ENCODE measurements around the gene PLPP7. TPM values are rescaled to one million over a fixed set of nuclear protein-coding genes. Genes with fewer than 3 reads are reported as not detected.
"Not testable (repeated sequence)": the region's sequence is repeated elsewhere in the genome, so short reads cannot be mapped to it uniquely, and the experiment has no call there.

The PLPP7 gene
- total RNA-seq, 3 donors from 2014 or later, result not detected

DNA sequence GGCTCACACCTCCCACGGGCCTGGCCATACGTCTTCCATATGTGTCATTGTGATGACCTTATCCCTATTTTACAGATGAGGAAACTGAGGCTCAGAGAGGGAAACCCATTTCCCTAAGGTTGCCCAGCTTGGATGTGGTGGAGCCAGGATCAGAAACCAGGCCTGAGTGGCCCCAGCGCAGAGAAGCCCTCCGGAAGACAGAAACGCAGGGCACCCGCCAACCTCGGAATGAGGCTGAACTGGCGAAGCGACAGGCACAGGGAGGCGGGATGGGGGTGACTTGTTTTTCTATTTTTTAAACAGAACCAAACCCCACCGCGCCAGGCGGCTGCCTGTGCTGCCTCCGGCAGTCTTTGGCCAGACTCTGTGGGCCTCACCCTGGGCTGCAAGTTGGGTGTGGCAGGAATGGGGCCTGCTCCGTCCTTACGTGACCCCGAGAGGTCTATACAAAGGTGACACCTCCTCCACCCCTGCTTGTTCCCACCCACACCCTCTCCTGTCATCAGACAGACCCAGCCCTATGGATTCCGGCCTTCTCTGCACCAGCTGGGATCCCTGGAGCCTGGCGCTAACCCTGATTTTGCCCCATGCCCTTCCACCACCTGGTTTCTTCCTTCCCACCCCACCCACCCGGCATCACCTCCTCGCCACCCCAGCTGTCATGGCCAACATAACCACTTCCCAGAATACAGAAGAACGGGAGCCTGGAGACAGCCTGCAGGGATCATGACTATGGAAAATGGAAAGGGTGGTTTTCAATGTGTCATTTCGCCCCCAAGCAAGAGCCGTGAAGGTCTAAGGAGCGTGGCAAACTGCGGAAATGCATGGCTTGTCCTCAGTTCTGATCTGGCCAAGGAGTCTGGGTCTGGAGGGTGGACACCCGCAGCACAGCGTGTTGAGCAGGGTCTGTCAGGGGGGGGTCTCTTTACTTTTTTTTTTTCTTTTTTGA, 23.6 kb downstream of the PLPP7 start:
- Mint-ChIP-seq H3K4me1 (ENCODE audit: low read depth) (peaks cover 11% of the 10 kb centered on the region), H3K9me3 (no peaks in the 10 kb centered on the region), H3K27me3 (ENCODE audit: low read depth) (peaks cover 3% of the 10 kb centered on the region), H3K36me3 (ENCODE audit: insufficient read depth) (no peaks in the 10 kb centered on the region), H3K4me3 (no peak overlapping the region)
- ATAC-seq (no peak), DNase-seq (no peak)

DNA sequence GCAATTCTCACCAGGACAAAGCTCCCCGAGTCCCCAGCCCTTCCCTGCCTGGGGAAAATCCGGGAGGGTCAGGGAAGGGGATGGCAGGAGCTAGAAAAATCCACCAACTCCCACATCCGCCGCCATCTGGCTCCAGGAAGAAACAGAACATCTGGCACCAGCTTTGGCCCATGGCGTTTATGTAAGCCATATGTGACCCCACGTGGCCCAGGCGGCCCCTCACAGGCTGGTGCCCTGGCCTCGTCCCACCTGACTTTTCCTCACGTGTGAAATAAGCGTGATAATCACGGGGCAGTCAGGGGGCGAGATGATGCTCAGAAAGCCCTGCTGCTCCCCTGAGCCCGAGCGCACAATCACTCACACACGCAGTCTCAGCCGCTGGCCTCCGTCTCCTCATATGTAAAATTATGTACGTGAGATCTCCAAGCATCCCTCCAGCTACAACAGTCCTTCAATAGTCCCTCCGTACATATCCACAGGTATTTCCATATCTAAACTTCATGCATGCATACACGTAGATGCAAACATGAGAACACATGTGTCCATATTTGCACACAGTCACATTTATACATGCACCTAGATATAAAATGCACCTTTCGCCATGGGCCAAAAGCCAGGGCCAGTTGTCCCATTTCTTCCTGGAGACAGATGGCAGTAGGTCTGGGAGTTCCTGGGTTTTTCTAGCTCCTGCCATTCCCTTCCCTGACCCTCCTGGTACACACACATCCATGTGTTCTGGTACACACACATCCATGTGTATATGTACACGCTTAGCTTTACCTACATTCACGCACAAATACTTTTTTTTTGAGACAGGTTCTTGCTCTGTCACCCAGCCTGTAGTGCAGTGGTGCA, 28.9 kb downstream of the PLPP7 start:
- Mint-ChIP-seq H3K9me3 (no peaks in the 10 kb centered on the region), H3K27me3 (ENCODE audit: low read depth) (peaks cover 3% of the 10 kb centered on the region), H3K4me1 (ENCODE audit: low read depth) (no peaks in the 10 kb centered on the region), H3K36me3 (ENCODE audit: insufficient read depth) (no peaks in the 10 kb centered on the region), H3K4me3 (no peak overlapping the region)
- no peak for DNase-seq
- no peak for ATAC-seq

DNA sequence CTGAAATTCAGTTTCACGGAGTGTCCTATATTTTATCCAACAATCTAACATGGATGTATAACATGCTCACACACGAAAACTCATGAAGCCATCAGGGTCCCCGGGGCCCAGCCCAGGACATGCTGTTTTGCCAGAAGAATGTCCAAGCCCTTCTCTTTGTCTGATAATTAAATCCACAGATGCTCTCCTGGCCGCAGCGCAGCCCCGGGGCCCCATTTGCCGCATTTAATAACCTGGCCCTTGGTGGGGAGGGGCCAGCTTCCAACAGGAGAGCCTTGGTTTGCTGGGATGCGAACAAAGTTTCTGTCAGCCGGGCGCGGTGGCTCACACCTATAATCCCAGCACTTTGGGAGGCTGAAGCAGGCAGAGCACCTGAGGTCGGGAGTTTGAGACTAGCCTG, 30.0 kb downstream of the PLPP7 start:
- no peak for ATAC-seq
- Mint-ChIP-seq H3K36me3 (ENCODE audit: insufficient read depth) (no peaks in the 10 kb centered on the region), H3K4me1 (ENCODE audit: low read depth) (no peaks in the 10 kb centered on the region), H3K9me3 (no peaks in the 10 kb centered on the region), H3K4me3 (no peak overlapping the region), H3K27me3 (ENCODE audit: low read depth) (peaks cover 3% of the 10 kb centered on the region)
- DNase-seq, result no peak

DNA sequence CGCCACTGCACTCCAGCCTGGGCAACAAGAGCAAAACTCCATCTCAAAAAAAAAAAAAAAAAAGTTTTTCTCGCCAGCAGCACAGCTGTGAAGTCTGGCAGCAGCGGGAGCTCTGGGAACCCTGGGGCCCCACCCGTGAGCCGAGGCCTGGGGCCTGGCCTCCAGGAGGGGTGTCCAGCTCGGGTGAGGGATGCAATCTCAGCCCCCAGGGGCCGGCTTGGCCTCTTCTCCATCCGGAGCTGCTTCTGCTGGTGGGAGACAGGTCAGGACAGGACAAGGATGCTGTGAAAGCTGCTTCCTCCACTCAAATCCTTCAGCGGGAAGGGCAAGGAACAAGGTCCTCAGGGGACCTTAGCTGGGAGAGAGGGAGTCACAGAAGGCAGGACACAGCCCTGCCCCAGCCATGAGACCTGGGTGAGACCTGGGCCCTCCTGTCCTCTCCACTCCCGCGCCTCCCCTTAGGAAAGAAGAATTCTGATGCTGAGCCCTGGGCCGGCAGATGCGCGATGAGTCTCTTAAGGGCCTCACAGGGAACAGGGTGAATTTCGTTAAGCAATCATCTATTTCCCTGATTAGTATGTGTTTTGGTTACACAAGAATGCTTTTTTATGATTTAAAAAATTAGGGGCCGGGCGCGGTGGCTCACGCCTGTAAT, 30.6 kb downstream of the PLPP7 start:
- Mint-ChIP-seq H3K4me3 (no peak overlapping the region), H3K4me1 (ENCODE audit: low read depth) (no peaks in the 10 kb centered on the region), H3K36me3 (ENCODE audit: insufficient read depth) (no peaks in the 10 kb centered on the region), H3K27me3 (ENCODE audit: low read depth) (peaks cover 3% of the 10 kb centered on the region), H3K9me3 (no peaks in the 10 kb centered on the region)
- DNase-seq (no peak), ATAC-seq (no peak)

DNA sequence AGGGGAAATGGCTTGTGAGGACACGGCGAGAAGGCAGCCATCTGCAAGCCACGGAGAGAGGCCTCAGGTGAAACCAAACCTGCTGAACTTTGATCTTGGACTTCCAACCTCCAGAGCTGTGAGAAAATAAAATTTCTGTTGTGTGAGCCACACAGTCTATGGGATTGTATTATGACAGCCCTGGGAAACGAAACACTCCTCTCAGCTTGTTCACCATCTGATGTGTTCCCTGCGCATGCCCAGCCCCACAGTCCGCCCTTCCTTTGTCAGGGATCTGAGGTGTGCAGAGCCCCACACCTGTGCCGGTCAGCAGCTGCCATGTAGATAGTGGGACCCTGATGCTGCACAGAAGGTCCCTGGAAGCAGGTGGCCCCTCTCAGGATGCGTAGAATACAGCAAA, 34.1 kb downstream of the PLPP7 start:
- no peak overlapping the region for H3K4me3 Mint-ChIP-seq
- ATAC-seq (no peak), DNase-seq (no peak)
- H3K4me1 Mint-ChIP-seq (ENCODE audit: low read depth), result no peaks in the 10 kb centered on the region
- H3K27me3 Mint-ChIP-seq (ENCODE audit: low read depth), result no peaks in the 10 kb centered on the region
- H3K9me3 Mint-ChIP-seq, result no peaks in the 10 kb centered on the region
- no peaks in the 10 kb centered on the region for H3K36me3 Mint-ChIP-seq (ENCODE audit: insufficient read depth)

- Mint-ChIP-seq H3K4me3 (no peak overlapping the region), H3K36me3 (ENCODE audit: insufficient read depth) (no peaks in the 10 kb centered on the region), H3K9me3 (no peaks in the 10 kb centered on the region), H3K27me3 (ENCODE audit: low read depth) (no peaks in the 10 kb centered on the region), H3K4me1 (ENCODE audit: low read depth) (no peaks in the 10 kb centered on the region)
- ATAC-seq (no peak), DNase-seq (no peak)
Observed at GRCh38 chr9:131324736-131325679, 35.5 kb downstream of the PLPP7 start.

- Mint-ChIP-seq H3K9me3 (no peaks in the 10 kb centered on the region), H3K27me3 (ENCODE audit: low read depth) (no peaks in the 10 kb centered on the region), H3K4me3 (no peak overlapping the region), H3K4me1 (ENCODE audit: low read depth) (no peaks in the 10 kb centered on the region), H3K36me3 (ENCODE audit: insufficient read depth) (no peaks in the 10 kb centered on the region)
- DNase-seq, result no peak
- no peak for ATAC-seq
Observed at GRCh38 chr9:131329241-131329641, 39.7 kb downstream of the PLPP7 start.

DNA sequence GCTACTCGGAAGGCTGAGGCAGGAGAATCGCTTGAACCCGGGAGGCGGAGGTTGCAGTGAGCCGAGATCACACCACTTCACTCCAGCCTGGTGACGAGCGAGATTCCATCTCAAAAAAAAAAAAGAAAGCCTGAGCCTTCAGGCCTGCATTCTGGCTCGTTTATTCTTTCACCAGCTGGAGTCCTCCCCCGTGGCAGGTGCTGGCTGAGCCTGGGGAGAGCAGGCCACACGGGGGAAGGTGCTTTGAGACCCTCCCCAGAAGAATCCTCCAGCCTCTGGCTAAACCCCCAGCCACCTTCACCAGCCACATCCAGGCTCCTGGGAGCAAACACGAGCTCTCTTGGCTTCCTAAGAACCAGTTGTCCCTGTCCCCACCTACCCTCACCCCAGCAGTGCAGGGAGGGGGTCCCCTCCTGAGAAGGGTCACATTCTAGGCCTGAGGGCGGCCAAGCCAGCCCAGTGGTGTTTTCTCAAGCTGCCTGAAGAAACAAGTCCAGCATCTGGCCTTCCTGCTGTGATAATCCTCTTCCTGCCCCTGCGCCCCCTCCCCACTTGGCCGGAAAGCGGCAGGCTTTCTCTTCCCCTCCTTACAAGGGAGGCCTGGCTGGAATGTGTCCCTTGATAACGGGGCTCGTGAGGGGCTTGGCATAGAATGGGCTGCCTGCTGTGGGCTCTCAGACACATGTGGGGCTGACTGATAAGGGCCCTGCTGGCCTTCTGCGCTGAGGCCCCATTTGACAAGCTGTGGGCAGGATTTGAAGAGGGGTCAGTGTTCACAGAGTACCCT, 41.5 kb downstream of the PLPP7 start:
- ATAC-seq (no peak), DNase-seq (no peak)
- H3K4me3 Mint-ChIP-seq, result no peak overlapping the region
- peaks cover under 1% of the 10 kb centered on the region for H3K4me1 Mint-ChIP-seq (ENCODE audit: low read depth)
- H3K27me3 Mint-ChIP-seq (ENCODE audit: low read depth), result no peaks in the 10 kb centered on the region
- no peaks in the 10 kb centered on the region for H3K36me3 Mint-ChIP-seq (ENCODE audit: insufficient read depth)
- no peaks in the 10 kb centered on the region for H3K9me3 Mint-ChIP-seq

DNA sequence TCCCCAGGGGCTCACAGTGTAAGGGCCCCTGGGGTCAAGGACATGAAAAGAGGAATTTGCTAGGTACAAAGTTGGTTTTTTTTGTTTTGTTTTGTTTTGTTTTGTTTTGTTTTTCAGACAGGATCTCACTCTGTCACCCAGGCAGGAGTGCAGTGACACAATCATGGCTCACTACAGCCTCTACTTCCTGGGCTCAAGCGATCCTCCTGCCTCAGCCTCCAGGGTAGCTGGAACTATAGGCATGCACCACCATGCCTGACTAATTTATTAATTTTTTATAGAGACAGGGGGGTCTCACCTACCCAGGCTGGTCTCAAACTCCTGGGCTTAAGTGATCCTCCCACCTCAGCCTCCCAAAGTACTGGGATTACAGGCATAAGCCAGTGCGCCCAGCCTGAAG, 42.5 kb downstream of the PLPP7 start:
- H3K9me3 Mint-ChIP-seq; ATAC-seq; H3K4me1 Mint-ChIP-seq (ENCODE audit: low read depth); H3K36me3 Mint-ChIP-seq (ENCODE audit: insufficient read depth); H3K4me3 Mint-ChIP-seq; H3K27me3 Mint-ChIP-seq (ENCODE audit: low read depth); DNase-seq: not testable (repeated sequence)

GRCh38 chr9:131333771-131334628, 44.5 kb downstream of the PLPP7 start:
- DNase-seq, result no peak
- Mint-ChIP-seq H3K4me1 (ENCODE audit: low read depth) (peaks cover 3% of the 10 kb centered on the region), H3K9me3 (no peaks in the 10 kb centered on the region), H3K36me3 (ENCODE audit: insufficient read depth) (no peaks in the 10 kb centered on the region), H3K4me3 (no peak overlapping the region), H3K27me3 (ENCODE audit: low read depth) (no peaks in the 10 kb centered on the region)
- ATAC-seq, result no peak

- ATAC-seq, result no peak
- Mint-ChIP-seq H3K27me3 (ENCODE audit: low read depth) (no peaks in the 10 kb centered on the region), H3K4me3 (no peak overlapping the region), H3K36me3 (ENCODE audit: insufficient read depth) (no peaks in the 10 kb centered on the region), H3K9me3 (no peaks in the 10 kb centered on the region), H3K4me1 (ENCODE audit: low read depth) (peaks cover 3% of the 10 kb centered on the region)
- no peak for DNase-seq
Observed at GRCh38 chr9:131334629-131335367, 45.3 kb downstream of the PLPP7 start.

- peaks cover 3% of the 10 kb centered on the region for H3K4me1 Mint-ChIP-seq (ENCODE audit: low read depth)
- ATAC-seq (no peak), DNase-seq (no peak)
- no peak overlapping the region for H3K4me3 Mint-ChIP-seq
- no peaks in the 10 kb centered on the region for H3K36me3 Mint-ChIP-seq (ENCODE audit: insufficient read depth)
- H3K9me3 Mint-ChIP-seq, result no peaks in the 10 kb centered on the region
- H3K27me3 Mint-ChIP-seq (ENCODE audit: low read depth), result no peaks in the 10 kb centered on the region
Observed at GRCh38 chr9:131335368-131335755, 45.8 kb downstream of the PLPP7 start.

Measured in activated T-cell treated with anti-CD3 and anti-CD28 coated beads, Interleukin-2, amount 50 U/mL, for 4 hours (primary cell).